H1 (cell line): ENCODE results near the gene EEF1AKMT1. TPM values are rescaled to one million over a fixed set of nuclear protein-coding genes. Genes with fewer than 3 reads are reported as not detected.

Experiments used
- CTCF ChIA-PET: fragments of 300-600 bp; sonication (Branson Sonifier 250); formaldehyde crosslinking; loops from one replicate; lab custom pipeline; 2021; ENCODE audit not compliant: partially characterized antibody; lab: Charles Lee
- POLR2A ChIA-PET: fragments of 300-600 bp; sonication (Branson Sonifier 250); formaldehyde crosslinking; loops from one replicate; lab custom pipeline; 2021; ENCODE audit warnings: inconsistent platforms; ENCODE audit not compliant: partially characterized antibody; lab: Charles Lee
- DNase-seq, 2 experiments: peaks; one replicate each; pipeline versions ENCODE4 v3.0.0 to v3.0.0-alpha.2; 2010 to 2022; ENCODE audit warnings: low spot score in 2 of 2, low read depth in 1 of 2, mixed read lengths in 1 of 2
- FAIRE-seq: peaks from 2 replicates; lab custom pipeline; 2011; peaks lifted over from hg19 to GRCh38; lab: Jason Lieb, UNC
- H2AFZ ChIP-seq: 2 replicates; pipeline ENCODE4 v1.8.1; 2012; ENCODE audit warnings: low read length, inconsistent platforms
- H2AK5ac ChIP-seq: 2 replicates; pipeline ENCODE4 v1.6.1; 2013; ENCODE audit warnings: low read depth, low read length
- H2BK120ac ChIP-seq: replicated peaks from 2 replicates; pipeline ENCODE3; 2013; ENCODE audit warnings: low read depth, low read length, inconsistent platforms
- H2BK12ac ChIP-seq: 2 replicates; pipeline ENCODE4 v1.6.1; 2013; ENCODE audit warnings: low read depth, low read length
- H2BK15ac ChIP-seq: 2 replicates; pipeline ENCODE4 v1.6.1; 2013; ENCODE audit warnings: low read length
- H2BK20ac ChIP-seq: 2 replicates; pipeline ENCODE4 v1.6.1; 2013; ENCODE audit warnings: low read length
- H2BK5ac ChIP-seq: 2 replicates; pipeline ENCODE4 v1.6.1; 2013; ENCODE audit warnings: low read depth, low read length
- H3K14ac ChIP-seq: 2 replicates; pipeline ENCODE4 v1.6.1; 2013; ENCODE audit warnings: inconsistent platforms; ENCODE audit not compliant: insufficient read length
- H3K18ac ChIP-seq: 2 replicates; pipeline ENCODE4 v1.6.1; 2013; ENCODE audit warnings: low read length; ENCODE audit errors: extremely low read depth
- H3K23ac ChIP-seq: 2 replicates; pipeline ENCODE4 v1.6.1; 2013; ENCODE audit warnings: inconsistent platforms; ENCODE audit not compliant: insufficient read length
- H3K23me2 ChIP-seq: 2 replicates; pipeline ENCODE4 v1.6.1; 2013; ENCODE audit warnings: low read depth, low read length
- H3K27ac ChIP-seq: 2 replicates; pipeline ENCODE4 v1.6.1; 2011; ENCODE audit warnings: low read depth, low read length, inconsistent platforms
- H3K27me3 ChIP-seq, 4 experiments: replicated peaks in 1 of 4; 1 replicate in 1 of 4; 2 replicates in 3 of 4; pipeline versions ENCODE4 v1.6.1 to v1.8.1; 2011 to 2013; ENCODE audit warnings: low read length in 3 of 4, mild to moderate bottlenecking in 3 of 4, inconsistent platforms in 2 of 4, mixed read lengths in 2 of 4, moderate library complexity in 1 of 4; ENCODE audit not compliant: control insufficient read depth in 3 of 4, insufficient read depth in 3 of 4; ENCODE audit errors: extremely low read depth in 1 of 4
- H3K36me3 ChIP-seq, 4 experiments: 2 replicates each; pipeline versions ENCODE4 v1.6.1 to v1.8.1; 2011 to 2013; ENCODE audit warnings: mild to moderate bottlenecking in 4 of 4, low read length in 3 of 4, moderate library complexity in 2 of 4, control low read depth in 1 of 4, inconsistent platforms in 1 of 4; ENCODE audit not compliant: insufficient read depth in 4 of 4, control insufficient read depth in 2 of 4
- H3K4ac ChIP-seq: replicated peaks from 2 replicates; pipeline ENCODE3; 2013; ENCODE audit warnings: low read length, low read depth, mixed read lengths, inconsistent platforms; ENCODE audit not compliant: insufficient read length
- H3K4me1 ChIP-seq, 4 experiments: replicated peaks in 1 of 4; 1 replicate in 1 of 4; 2 replicates in 3 of 4; pipeline versions ENCODE4 v1.6.1 to v1.8.1; 2011 to 2013; ENCODE audit warnings: low read length in 3 of 4, inconsistent platforms in 2 of 4, mixed read lengths in 1 of 4; ENCODE audit not compliant: insufficient read depth in 4 of 4, control insufficient read depth in 3 of 4
- H3K4me2 ChIP-seq, 2 experiments: 2 replicates each; pipeline versions ENCODE4 v1.6.1 to v1.8.1; 2011 to 2013; ENCODE audit warnings: low read depth in 2 of 2, low read length in 2 of 2, control low read depth in 1 of 2, inconsistent platforms in 1 of 2, mild to moderate bottlenecking in 1 of 2; ENCODE audit not compliant: insufficient read depth in 1 of 2
- H3K4me3 ChIP-seq, 4 experiments: fragments of 200-600, 300-600 bp in 1 of 4; sonication (generic), shearing (Covaris generic), sonication (Bioruptor Twin) in 1 of 4; 2 replicates each; pipeline versions ENCODE4 v1.5.1 to v1.8.1; 2011 to 2016; ENCODE audit warnings: low read length in 4 of 4, low read depth in 3 of 4, control low read depth in 2 of 4, inconsistent platforms in 2 of 4, mild to moderate bottlenecking in 2 of 4, mixed read lengths in 1 of 4, moderate library complexity in 1 of 4; ENCODE audit not compliant: insufficient read depth in 2 of 4; ENCODE audit errors: extremely low read depth in 1 of 4
- H3K56ac ChIP-seq: replicated peaks from 2 replicates; pipeline ENCODE3; 2013; ENCODE audit warnings: low read depth, mild to moderate bottlenecking, mixed read lengths, low read length, inconsistent platforms; ENCODE audit not compliant: insufficient read length
- H3K79me1 ChIP-seq: 2 replicates; pipeline ENCODE4 v1.6.1; 2013; ENCODE audit warnings: low read depth, low read length, control low read depth
- H3K79me2 ChIP-seq, 2 experiments: 2 replicates each; pipeline versions ENCODE4 v1.6.1 to v1.8.1; 2012 to 2013; ENCODE audit warnings: low read length in 2 of 2, mild to moderate bottlenecking in 2 of 2, inconsistent platforms in 1 of 2; ENCODE audit not compliant: insufficient read depth in 2 of 2, control insufficient read depth in 1 of 2
- H3K9ac ChIP-seq, 4 experiments: replicated peaks in 1 of 4; 1 replicate in 1 of 4; 2 replicates in 3 of 4; pipeline versions ENCODE4 v1.6.1 to v1.8.1; 2011 to 2013; ENCODE audit warnings: low read depth in 3 of 4, low read length in 3 of 4, control low read depth in 2 of 4, mild to moderate bottlenecking in 2 of 4, moderate library complexity in 2 of 4, inconsistent platforms in 1 of 4; ENCODE audit errors: extremely low read depth in 1 of 4
- H3K9me3 ChIP-seq, 2 experiments: 2 replicates each; pipeline versions ENCODE4 v1.6.1 to v1.8.1; 2012 to 2013; ENCODE audit warnings: mild to moderate bottlenecking in 2 of 2, moderate library complexity in 2 of 2, control low read depth in 1 of 2, inconsistent platforms in 1 of 2, low read depth in 1 of 2, low read length in 1 of 2, mixed read lengths in 1 of 2; ENCODE audit not compliant: insufficient read depth in 2 of 2
- H4K20me1 ChIP-seq, 2 experiments: replicated peaks in 1 of 2; 2 replicates each; pipeline versions ENCODE3 to v1.8.1; 2011 to 2013; ENCODE audit warnings: inconsistent platforms in 2 of 2, low read length in 2 of 2, mild to moderate bottlenecking in 1 of 2; ENCODE audit not compliant: insufficient read depth in 2 of 2, control insufficient read depth in 1 of 2
- H4K5ac ChIP-seq: 2 replicates; pipeline ENCODE4 v1.6.1; 2013; ENCODE audit warnings: low read length, low read depth, mixed read lengths, inconsistent platforms; ENCODE audit not compliant: insufficient read length
- H4K8ac ChIP-seq: 2 replicates; pipeline ENCODE4 v1.8.0; 2013; ENCODE audit warnings: mild to moderate bottlenecking, moderate library complexity, low read length, inconsistent platforms; ENCODE audit not compliant: insufficient read depth; ENCODE audit errors: extremely low read depth
- H4K91ac ChIP-seq: replicated peaks from 2 replicates; pipeline ENCODE3; 2013; ENCODE audit warnings: low read length, mixed read lengths, inconsistent platforms; ENCODE audit not compliant: insufficient read length
- ATF2 ChIP-seq: IDR thresholded peaks from 2 replicates; pipeline ENCODE4 v1.6.1; 2012; ENCODE audit warnings: low read length, inconsistent platforms
- BCL11A ChIP-seq, 2 experiments: IDR thresholded peaks; one replicate each; pipeline ENCODE4 v1.6.1; 2011; ENCODE audit warnings: low read depth in 2 of 2, low read length in 2 of 2, mild to moderate bottlenecking in 2 of 2
- SAP30 ChIP-seq: fragments of 300-600 bp; sonication (generic); IDR thresholded peaks from 2 replicates; pipeline ENCODE4 v1.7.1; 2012; ENCODE audit warnings: low read length, moderate library complexity, mild to moderate bottlenecking, inconsistent platforms; ENCODE audit not compliant: insufficient read depth, insufficient replicate concordance
- SIN3A ChIP-seq, 2 experiments: IDR thresholded peaks in 1 of 2; conservative IDR thresholded peaks in 1 of 2; 2 replicates each; pipeline ENCODE4 v1.6.1; 2011 to 2012; ENCODE audit warnings: low read length in 2 of 2, improper control_type of control experiment in 1 of 2, low read depth in 1 of 2, mild to moderate bottlenecking in 1 of 2
- SP4 ChIP-seq: IDR thresholded peaks from 2 replicates; pipeline ENCODE4 v1.6.1; 2012; ENCODE audit warnings: low read length, inconsistent platforms
- SRF ChIP-seq: IDR thresholded peaks from 2 replicates; pipeline ENCODE4 v1.6.1; 2011; ENCODE audit warnings: mild to moderate bottlenecking, low read depth, low read length, moderate library complexity
- TAF1 ChIP-seq: IDR thresholded peaks from 2 replicates; pipeline ENCODE4 v1.6.1; 2011; ENCODE audit warnings: mild to moderate bottlenecking, low read depth, low read length
- YY1 ChIP-seq: IDR thresholded peaks from 2 replicates; pipeline ENCODE4 v1.6.1; 2011; ENCODE audit warnings: low read depth, mild to moderate bottlenecking, low read length
- ZNF274 ChIP-seq: IDR thresholded peaks from 2 replicates; pipeline ENCODE4 v1.7.0; 2012; ENCODE audit warnings: low read length, borderline replicate concordance; ENCODE audit errors: extremely low read depth
- WGBS, 2 experiments: shearing (Covaris generic) in 1 of 2; methylation state at CpG; one replicate each; pipeline versions ENCODE4 v1.1.6 to v1.1.7; 2013 to 2015; ENCODE audit warnings: low lambda C conversion rate in 2 of 2, mixed read lengths in 2 of 2, inconsistent platforms in 1 of 2, low coverage in 1 of 2, missing lambda C conversion rate in 1 of 2; ENCODE audit not compliant: insufficient replicate concordance in 2 of 2, insufficient coverage in 1 of 2, insufficient read length in 1 of 2; ENCODE audit errors: extremely low coverage in 1 of 2, missing lambda C conversion rate in 1 of 2; 5-methylcytosine and 5-hydroxymethylcytosine counted together
- polyA plus RNA-seq, 7 experiments: library from polyadenylated mRNA; depleted of rRNA in 3 of 7; stranded (reverse) in 5 of 7; unstranded in 2 of 7; fragments of >200 nt in 5 of 7; fragments of 200-250 nt in 2 of 7; gene quantifications; 1 replicate in 5 of 7; 2 replicates in 1 of 7; 4 replicates in 1 of 7; pipeline versions ENCODE4 v1.2.1 to v1.2.3, GENCODE V29; 2011 to 2013; ENCODE audit warnings: missing spikeins in 2 of 7, mixed read lengths in 2 of 7
- total RNA-seq: library from RNA; stranded (reverse); fragmentation: NEBNext Ultra II Directional; extraction: Animal tissue kit (Norgen Biotek cat#: 25700); gene quantifications from 2 replicates; pipeline ENCODE4 v1.2.1, GENCODE V29; 2021

EEF1AKMT1 gene
- total and polyA plus RNA-seq, 2 of the 8 experiments (the other 6 are each of a cell fraction or from before 2014, with no cell fraction given): 3.1 to 4.1 TPM

DNA sequence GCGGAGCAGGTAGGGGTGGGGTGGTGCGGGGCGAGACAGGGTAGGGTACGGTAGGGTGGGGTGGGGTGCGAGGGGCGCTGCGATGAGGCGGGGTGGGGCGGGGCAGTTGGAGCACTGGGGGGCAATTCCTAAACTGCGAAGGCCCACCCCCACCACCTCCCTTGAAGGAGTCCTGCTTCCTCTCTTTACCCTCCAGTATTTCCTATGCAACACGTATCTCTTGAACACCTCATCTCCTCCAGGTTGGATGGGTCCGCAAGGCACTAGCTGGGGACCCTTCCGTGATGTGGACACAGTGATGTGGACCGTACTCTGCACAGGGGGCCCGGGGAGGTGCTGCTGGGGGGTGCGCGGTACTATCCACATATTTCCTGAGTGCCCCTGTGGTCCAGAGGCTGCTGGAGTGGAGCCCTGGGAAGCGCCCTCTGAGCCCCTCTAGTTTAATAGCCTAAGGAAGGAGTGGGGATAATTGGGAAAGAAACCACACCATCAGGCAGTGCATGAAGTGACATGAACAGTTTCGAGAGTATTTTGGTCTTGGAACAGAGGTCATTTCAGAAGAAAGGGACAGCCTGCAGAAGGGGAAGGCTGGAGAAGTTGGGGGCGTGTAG is 69.2 kb downstream of the EEF1AKMT1 start:
- Histone ChIP-seq H3K23ac (no peak overlapping the region), H3K56ac (no peak overlapping the region), H4K5ac (no peak overlapping the region), H2AK5ac (no peak overlapping the region), H3K9ac (no peak overlapping the region), H2BK120ac (no peak overlapping the region), H3K4me2 (peak overlapping the region; percentile 32 to 67; a peak in 3 of 4 replicates), H3K27me3 (peaks cover 5 to 25% (median 20%) of the 10 kb centered on the region in 4 experiments), H2BK20ac (no peak overlapping the region), H3K18ac (no peak overlapping the region), H3K4me3 (peak overlapping the region; percentile 30 to 55 (median 36)), H3K36me3 (no peaks in the 10 kb centered on the region), H2BK12ac (no peak overlapping the region), H3K27ac (no peak overlapping the region), H2BK5ac (no peak overlapping the region), H3K79me2 (no peaks in the 10 kb centered on the region), H4K20me1 (no peaks in the 10 kb centered on the region), H2BK15ac (no peak overlapping the region), H4K91ac (no peak overlapping the region), H3K4ac (no peak overlapping the region), H3K14ac (no peak overlapping the region), H4K8ac (no peak overlapping the region; the same call in 1 of the 2 replicates), H3K9me3 (no peaks in the 10 kb centered on the region), H3K23me2 (peaks cover 9% of the 10 kb centered on the region), H2AFZ (no peak overlapping the region), H3K79me1 (no peaks in the 10 kb centered on the region), H3K4me1 (peaks cover 0 to 6% (median under 1%) of the 10 kb centered on the region in 4 experiments; a peak in 5 of 7 replicates)
- no peak for FAIRE-seq
- WGBS, 2 experiments: 58% methylated on average over 9 of the region's 20 CpGs; no CpG with 5 or more reads in 1 of the 2 experiments
- DNase-seq: no peak
- POLR2A ChIA-PET: no interaction called here
- CTCF ChIA-PET: interaction anchor here (0.6 to 3.1 kb wide), 9 partner anchors 11 to 218 kb away, joined by 3 to 8 read pairs (median 3); no protein-coding TSS in a partner anchor
- no peak for TF ChIP-seq SP4
- no peak for TF ChIP-seq SIN3A (conservative IDR thresholded peaks at IDR 0.05 in 1 of 2, IDR thresholded peaks at IDR 0.05 in 1 of 2; ENCODE audit: low read depth in 1 of 2, low read length in 2 of 2)
- no peak for TF ChIP-seq SRF
- TF ChIP-seq YY1: no peak
- TF ChIP-seq BCL11A (IDR thresholded peaks at IDR 0.05; ENCODE audit: low read depth in 2 of 2, low read length in 2 of 2): no peak
- TF ChIP-seq SAP30: no peak
- no peak for TF ChIP-seq TAF1
- no peak for TF ChIP-seq ATF2
- no peak for TF ChIP-seq ZNF274
